ENCODE measurements around the gene PARP9.

PARP9 gene

GRCh38 chr3:122586098-122586497 is 22.0 kb upstream of the PARP9 start:
- H3K4me3 ChIP-seq (replicated peaks; ENCODE audit: insufficient read depth, low read length): no peak overlapping the region
- no peak for DNase-seq (ENCODE audit: low read depth in 1 of 2, low spot score in 1 of 2)
- no peaks in the 10 kb centered on the region for H3K27me3 ChIP-seq (ENCODE audit: insufficient read depth, poor library complexity, severe bottlenecking)
- TF ChIP-seq GABPA (IDR thresholded peaks at IDR 0.05; ENCODE audit: low read depth): no peak
- TF ChIP-seq POLR2AphosphoS5 (IDR thresholded peaks at IDR 0.05; ENCODE audit: low read depth): no peak
- no peak for TF ChIP-seq REST (IDR thresholded peaks at IDR 0.05; ENCODE audit: insufficient replicate concordance, low read depth)
- TF ChIP-seq SPI1 (IDR thresholded peaks at IDR 0.05; ENCODE audit: borderline replicate concordance, low read depth): no peak
- TF ChIP-seq CTCF (IDR thresholded peaks at IDR 0.05; ENCODE audit: insufficient read depth, low read length): no peak
- no peak overlapping the region for H3K27ac ChIP-seq (replicated peaks)

GRCh38 chr3:122582390-122582789 is 18.3 kb upstream of the PARP9 start:
- DNase-seq (ENCODE audit: low read depth in 1 of 2, low spot score in 1 of 2): no peak
- no peak overlapping the region for H3K27ac ChIP-seq (replicated peaks)
- H3K27me3 ChIP-seq (ENCODE audit: insufficient read depth, poor library complexity, severe bottlenecking): no peaks in the 10 kb centered on the region
- no peak for TF ChIP-seq SPI1 (IDR thresholded peaks at IDR 0.05; ENCODE audit: borderline replicate concordance, low read depth)
- TF ChIP-seq GABPA (IDR thresholded peaks at IDR 0.05; ENCODE audit: low read depth): no peak
- no peak for TF ChIP-seq CTCF (IDR thresholded peaks at IDR 0.05; ENCODE audit: insufficient read depth, low read length)
- no peak for TF ChIP-seq POLR2AphosphoS5 (IDR thresholded peaks at IDR 0.05; ENCODE audit: low read depth)
- TF ChIP-seq REST (IDR thresholded peaks at IDR 0.05; ENCODE audit: insufficient replicate concordance, low read depth): no peak
- H3K4me3 ChIP-seq (replicated peaks; ENCODE audit: insufficient read depth, low read length): no peak overlapping the region

GRCh38 chr3:122581622-122582021 is 17.5 kb upstream of the PARP9 start:
- H3K27me3 ChIP-seq (ENCODE audit: insufficient read depth, poor library complexity, severe bottlenecking): no peaks in the 10 kb centered on the region
- H3K4me3 ChIP-seq (replicated peaks; ENCODE audit: insufficient read depth, low read length): no peak overlapping the region
- H3K27ac ChIP-seq (replicated peaks): no peak overlapping the region
- TF ChIP-seq SPI1 (IDR thresholded peaks at IDR 0.05; ENCODE audit: borderline replicate concordance, low read depth) (no peak), POLR2AphosphoS5 (IDR thresholded peaks at IDR 0.05; ENCODE audit: low read depth) (no peak), GABPA (IDR thresholded peaks at IDR 0.05; ENCODE audit: low read depth) (no peak), REST (IDR thresholded peaks at IDR 0.05; ENCODE audit: insufficient replicate concordance, low read depth) (no peak), CTCF (IDR thresholded peaks at IDR 0.05; ENCODE audit: insufficient read depth, low read length) (no peak)
- no peak for DNase-seq (ENCODE audit: low read depth in 1 of 2, low spot score in 1 of 2)
